Measurements from ENCODE around the gene MXRA8. TPM values are rescaled to one million over a fixed set of nuclear protein-coding genes. Genes with fewer than 3 reads are reported as not detected.

MXRA8 gene
- total RNA-seq, 3 donors from 2014 or later (not counting 1 experiment from before 2014, with no cell fraction given): 0.26 TPM; not detected in 2

- Mint-ChIP-seq H3K27me3 (ENCODE audit: low read depth in 2 of 2) (no peaks in the 10 kb centered on the region), H3K4me1 (peaks cover 20 to 48% of the 10 kb centered on the region in 2 donors), H3K4me3 (peak overlapping the region; percentile 28), H3K9me3 (no peaks in the 10 kb centered on the region), H3K36me3 (no peaks in the 10 kb centered on the region), H3K27ac (peak overlapping the region in 1 of 2 donors; percentile 74)
- intact Hi-C loops (cut with micrococcal nuclease): no loop called here
- Histone ChIP-seq H3K27me3 (ENCODE audit: control insufficient read depth, insufficient read depth, low read length) (no peaks in the 10 kb centered on the region), H3K27ac (ENCODE audit: low read length) (no peak overlapping the region), H3K9me3 (ENCODE audit: control insufficient read depth, insufficient read depth, low read length) (no peaks in the 10 kb centered on the region), H3K36me3 (ENCODE audit: control insufficient read depth, insufficient read depth, low read length) (peaks cover 16% of the 10 kb centered on the region), H3K4me1 (ENCODE audit: control insufficient read depth, insufficient read depth, low read length) (peaks cover 37% of the 10 kb centered on the region), H3K4me3 (ENCODE audit: low read length) (no peak overlapping the region)
- DNase-seq (no peak), ATAC-seq (no peak)
- no peak for TF ChIP-seq CTCF (IDR thresholded peaks at IDR 0.05)
- WGBS (ENCODE audit: insufficient coverage): 90% methylated on average over 6 of the region's 14 CpGs
Observed at GRCh38 chr1:1322418-1322817, 35.9 kb downstream of the MXRA8 start.

GRCh38 chr1:1321477-1321876, 36.9 kb downstream of the MXRA8 start:
- no peaks in the 10 kb centered on the region for H3K9me3 Mint-ChIP-seq
- whole genome bisulfite sequencing (ENCODE audit: insufficient coverage): 93% methylated on average over 8 of the region's 8 CpGs
- H3K27me3 Mint-ChIP-seq (ENCODE audit: low read depth in 2 of 2): no peaks in the 10 kb centered on the region
- no peaks in the 10 kb centered on the region for H3K27me3 ChIP-seq (ENCODE audit: control insufficient read depth, insufficient read depth, low read length)
- no peak overlapping the region for H3K27ac Mint-ChIP-seq
- H3K27ac ChIP-seq (ENCODE audit: low read length): no peak overlapping the region
- no peaks in the 10 kb centered on the region for H3K9me3 ChIP-seq (ENCODE audit: control insufficient read depth, insufficient read depth, low read length)
- intact Hi-C loops (cut with micrococcal nuclease): no loop called here
- no peak for DNase-seq
- TF ChIP-seq CTCF (IDR thresholded peaks at IDR 0.05): no peak
- H3K4me1 Mint-ChIP-seq: peaks cover 20 to 48% of the 10 kb centered on the region in 2 donors
- no peak overlapping the region for H3K4me3 ChIP-seq (ENCODE audit: low read length)
- peaks cover 16% of the 10 kb centered on the region for H3K36me3 ChIP-seq (ENCODE audit: control insufficient read depth, insufficient read depth, low read length)
- H3K4me3 Mint-ChIP-seq: no peak overlapping the region
- H3K36me3 Mint-ChIP-seq: no peaks in the 10 kb centered on the region
- H3K4me1 ChIP-seq (ENCODE audit: control insufficient read depth, insufficient read depth, low read length): peaks cover 36% of the 10 kb centered on the region
- no peak for ATAC-seq

- Mint-ChIP-seq H3K4me1 (peaks cover 20 to 44% of the 10 kb centered on the region in 2 donors), H3K9me3 (no peaks in the 10 kb centered on the region), H3K27me3 (ENCODE audit: low read depth in 2 of 2) (no peaks in the 10 kb centered on the region), H3K4me3 (no peak overlapping the region), H3K27ac (no peak overlapping the region), H3K36me3 (no peaks in the 10 kb centered on the region)
- intact Hi-C loops (cut with micrococcal nuclease): no loop called here
- Histone ChIP-seq H3K4me1 (ENCODE audit: control insufficient read depth, insufficient read depth, low read length) (peaks cover 30% of the 10 kb centered on the region), H3K36me3 (ENCODE audit: control insufficient read depth, insufficient read depth, low read length) (peaks cover 16% of the 10 kb centered on the region), H3K4me3 (ENCODE audit: low read length) (no peak overlapping the region), H3K27ac (ENCODE audit: low read length) (no peak overlapping the region), H3K9me3 (ENCODE audit: control insufficient read depth, insufficient read depth, low read length) (no peaks in the 10 kb centered on the region), H3K27me3 (ENCODE audit: control insufficient read depth, insufficient read depth, low read length) (no peaks in the 10 kb centered on the region)
- no peak for TF ChIP-seq CTCF (IDR thresholded peaks at IDR 0.05)
- no peak for DNase-seq
- no peak for ATAC-seq
- WGBS (ENCODE audit: insufficient coverage): 95% methylated on average over 23 of the region's 23 CpGs
Observed at GRCh38 chr1:1320666-1321448, 37.5 kb downstream of the MXRA8 start.

- H3K4me1 ChIP-seq (ENCODE audit: control insufficient read depth, insufficient read depth, low read length): peaks cover 20% of the 10 kb centered on the region
- Mint-ChIP-seq H3K4me3 (no peak overlapping the region), H3K9me3 (no peaks in the 10 kb centered on the region), H3K36me3 (no peaks in the 10 kb centered on the region), H3K27ac (peak overlapping the region in 1 of 2 donors; percentile 51), H3K27me3 (ENCODE audit: low read depth in 2 of 2) (no peaks in the 10 kb centered on the region), H3K4me1 (peaks cover 20 to 54% of the 10 kb centered on the region in 2 donors)
- 90% methylated on average over 13 of the region's 13 CpGs for WGBS (ENCODE audit: insufficient coverage)
- no peak for ATAC-seq
- no peaks in the 10 kb centered on the region for H3K9me3 ChIP-seq (ENCODE audit: control insufficient read depth, insufficient read depth, low read length)
- intact Hi-C loops (cut with micrococcal nuclease): no loop called here
- H3K27ac ChIP-seq (ENCODE audit: low read length): no peak overlapping the region
- no peak overlapping the region for H3K4me3 ChIP-seq (ENCODE audit: low read length)
- TF ChIP-seq CTCF (IDR thresholded peaks at IDR 0.05): no peak
- DNase-seq: no peak
- H3K27me3 ChIP-seq (ENCODE audit: control insufficient read depth, insufficient read depth, low read length): no peaks in the 10 kb centered on the region
- peaks cover 19% of the 10 kb centered on the region for H3K36me3 ChIP-seq (ENCODE audit: control insufficient read depth, insufficient read depth, low read length)
Observed at GRCh38 chr1:1319646-1319941, 38.8 kb downstream of the MXRA8 start.

Data from natural killer cell (primary cell).